Heart left ventricle (tissue), 13 donors: Measurements from ENCODE around the gene DNAJB11.

Experiments
- CTCF ChIP-seq, 12 donors: fragments of 200-600 bp; sonication (generic) in 4 of 12; IDR thresholded peaks; one replicate each; pipeline versions ENCODE4 v1.5.0 to v1.8.0; 2018 to 2022; ENCODE audit warnings: antibody characterized with exemption in 12 of 12, mild to moderate bottlenecking in 5 of 12
- POLR2A ChIP-seq, 2 donors: fragments of 450-650 bp; IDR thresholded peaks; one replicate each; pipeline ENCODE4 v1.6.1; 2017; ENCODE audit warnings: antibody characterized with exemption in 2 of 2, mild to moderate bottlenecking in 2 of 2, moderate library complexity in 2 of 2
- donor health status: ischemic (EF 13 %, LVEDD 7.1; RV severe dilation, severe dysfunction).
- donor health status: DM: no; HTN: yes; CAD: no.
- donor health status: DM: no; HTN: no; CAD: no.
- donor health status: ischemic (EF 25% LVEDD 6.9; RV normal size, moderate dysfunction).
- donor health status: ischemic (EF 25% LVEDD 5.7; RV mildly dilated, moderate dysfunction).
- donor health status: ischemic (EF 35%, LVEDD 5.7; RV mildly dilated, moderate dysfunction).
- donor health status: nonischemic (EF 11% LVEDD 7.7; RV severe dilation, severe dysfunction).
- donor health status: DM: yes; HTN: yes; CAD: no.
- donor health status: PGD.
- donor health status: ischemic (EF 29% LVEDD 5.4; RV normal size, mild dysfunction).
- donor health status: nonischemic (EF 23%, LVEDD 6.1; RV moderate dilation, normal function).

- TF ChIP-seq CTCF (IDR thresholded peaks at IDR 0.05) (no peak), POLR2A (IDR thresholded peaks at IDR 0.05) (no peak)
Measured at GRCh38 chr3:186598794-186599141, 28.2 kb downstream of the DNAJB11 start.
